CD4-positive, alpha-beta T cell treated with Interleukin-21 for 1 hour (primary cell): ENCODE results near the gene ERAP2.

Experiments
- DNase-seq: peaks from one replicate; pipeline ENCODE4 v3.0.0-alpha.2; 2020

ERAP2 gene

DNA sequence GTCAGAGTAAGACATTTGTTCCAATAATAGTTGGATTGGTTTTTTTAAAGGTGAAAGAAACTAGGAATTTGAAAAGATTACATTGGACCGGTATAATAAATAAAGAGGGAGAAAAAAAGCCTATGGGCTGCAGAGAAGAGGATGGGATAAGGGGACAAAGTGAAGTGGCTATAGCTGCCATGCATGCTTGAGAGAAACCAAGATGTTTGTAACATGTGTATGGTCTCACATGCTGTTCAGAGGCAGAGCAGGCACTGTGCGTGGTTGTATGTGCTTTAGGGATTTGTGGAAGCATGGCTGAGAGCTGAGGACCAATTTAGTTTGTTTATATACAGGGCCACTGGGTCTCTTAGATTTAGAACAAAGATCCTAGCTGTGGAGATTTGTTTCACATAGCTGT is 92.3 kb downstream of the ERAP2 start:
- DNase-seq: no peak
